BE2C (cell line): ENCODE data around the gene CCR7.

Experiments
- DNase-seq: peaks from one replicate; pipeline ENCODE4 v3.0.0-alpha.2; 2020
- H3K27me3 ChIP-seq: fragments of 250-450 bp; sonication (Bioruptor Pico); 2 replicates; pipeline ENCODE4 v1.5.1; 2020; ENCODE audit warnings: mild to moderate bottlenecking
- H3K36me3 ChIP-seq: fragments of 250-450 bp; sonication (Bioruptor Pico); 2 replicates; pipeline ENCODE4 v1.5.1; 2020; ENCODE audit warnings: mild to moderate bottlenecking
- H3K4me1 ChIP-seq: fragments of 250-450 bp; sonication (Bioruptor Pico); 2 replicates; pipeline ENCODE4 v1.5.1; 2020
- H3K4me3 ChIP-seq: 2 replicates; pipeline ENCODE4 v1.5.1; 2011; ENCODE audit warnings: low read depth, low read length
- H3K9me3 ChIP-seq: fragments of 250-450 bp; sonication (Bioruptor Pico); 2 replicates; pipeline ENCODE4 v1.5.1; 2020
- TF ChIP-seq, protein P1 (sequence below): IDR thresholded peaks from 2 replicates; pipeline ENCODE4 v1.5.1; 2012; ENCODE audit warnings: mild to moderate bottlenecking, low read depth, low read length

Gene CCR7

DNA sequence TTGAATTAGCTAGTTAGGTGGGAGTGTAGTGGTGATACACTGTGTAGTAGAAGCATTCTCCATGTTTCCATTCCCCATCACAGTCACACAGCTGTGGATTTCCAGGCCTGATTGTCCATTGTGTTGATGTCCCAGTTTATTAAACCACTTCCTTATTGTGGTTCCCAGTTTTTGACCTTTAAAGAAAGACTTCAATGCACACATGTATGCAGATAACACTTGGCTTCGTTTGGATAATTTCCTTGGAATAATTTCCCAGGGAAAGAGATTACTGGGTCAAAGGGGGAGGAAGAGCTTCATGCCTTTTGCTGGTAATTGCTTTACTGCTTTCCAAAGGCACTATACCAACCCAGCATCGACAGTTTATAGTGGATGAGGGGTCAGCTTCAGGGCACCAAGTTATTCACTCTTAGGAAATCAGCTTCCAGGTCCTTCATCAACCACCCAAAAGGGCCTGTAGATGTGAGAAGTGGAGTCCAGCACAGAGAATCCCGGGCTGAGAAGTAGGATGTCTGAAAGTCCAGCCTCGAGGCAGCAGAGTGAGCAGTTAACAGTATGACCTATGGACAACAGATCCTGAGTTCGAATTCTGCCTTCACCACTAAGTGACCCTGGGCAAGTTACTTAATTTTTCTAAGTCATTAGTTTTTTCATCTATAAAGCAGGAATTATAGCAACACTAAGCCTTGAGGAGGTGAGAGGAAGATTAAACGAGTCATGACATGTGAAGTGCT, 32.6 kb downstream of the CCR7 start:
- Histone ChIP-seq H3K4me3 (no peak overlapping the region), H3K9me3 (no peaks in the 10 kb centered on the region), H3K27me3 (no peaks in the 10 kb centered on the region), H3K4me1 (no peaks in the 10 kb centered on the region), H3K36me3 (no peaks in the 10 kb centered on the region)
- TF ChIP-seq, protein P1, sequence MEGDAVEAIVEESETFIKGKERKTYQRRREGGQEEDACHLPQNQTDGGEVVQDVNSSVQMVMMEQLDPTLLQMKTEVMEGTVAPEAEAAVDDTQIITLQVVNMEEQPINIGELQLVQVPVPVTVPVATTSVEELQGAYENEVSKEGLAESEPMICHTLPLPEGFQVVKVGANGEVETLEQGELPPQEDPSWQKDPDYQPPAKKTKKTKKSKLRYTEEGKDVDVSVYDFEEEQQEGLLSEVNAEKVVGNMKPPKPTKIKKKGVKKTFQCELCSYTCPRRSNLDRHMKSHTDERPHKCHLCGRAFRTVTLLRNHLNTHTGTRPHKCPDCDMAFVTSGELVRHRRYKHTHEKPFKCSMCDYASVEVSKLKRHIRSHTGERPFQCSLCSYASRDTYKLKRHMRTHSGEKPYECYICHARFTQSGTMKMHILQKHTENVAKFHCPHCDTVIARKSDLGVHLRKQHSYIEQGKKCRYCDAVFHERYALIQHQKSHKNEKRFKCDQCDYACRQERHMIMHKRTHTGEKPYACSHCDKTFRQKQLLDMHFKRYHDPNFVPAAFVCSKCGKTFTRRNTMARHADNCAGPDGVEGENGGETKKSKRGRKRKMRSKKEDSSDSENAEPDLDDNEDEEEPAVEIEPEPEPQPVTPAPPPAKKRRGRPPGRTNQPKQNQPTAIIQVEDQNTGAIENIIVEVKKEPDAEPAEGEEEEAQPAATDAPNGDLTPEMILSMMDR = no peak
- no peak for DNase-seq

DNA sequence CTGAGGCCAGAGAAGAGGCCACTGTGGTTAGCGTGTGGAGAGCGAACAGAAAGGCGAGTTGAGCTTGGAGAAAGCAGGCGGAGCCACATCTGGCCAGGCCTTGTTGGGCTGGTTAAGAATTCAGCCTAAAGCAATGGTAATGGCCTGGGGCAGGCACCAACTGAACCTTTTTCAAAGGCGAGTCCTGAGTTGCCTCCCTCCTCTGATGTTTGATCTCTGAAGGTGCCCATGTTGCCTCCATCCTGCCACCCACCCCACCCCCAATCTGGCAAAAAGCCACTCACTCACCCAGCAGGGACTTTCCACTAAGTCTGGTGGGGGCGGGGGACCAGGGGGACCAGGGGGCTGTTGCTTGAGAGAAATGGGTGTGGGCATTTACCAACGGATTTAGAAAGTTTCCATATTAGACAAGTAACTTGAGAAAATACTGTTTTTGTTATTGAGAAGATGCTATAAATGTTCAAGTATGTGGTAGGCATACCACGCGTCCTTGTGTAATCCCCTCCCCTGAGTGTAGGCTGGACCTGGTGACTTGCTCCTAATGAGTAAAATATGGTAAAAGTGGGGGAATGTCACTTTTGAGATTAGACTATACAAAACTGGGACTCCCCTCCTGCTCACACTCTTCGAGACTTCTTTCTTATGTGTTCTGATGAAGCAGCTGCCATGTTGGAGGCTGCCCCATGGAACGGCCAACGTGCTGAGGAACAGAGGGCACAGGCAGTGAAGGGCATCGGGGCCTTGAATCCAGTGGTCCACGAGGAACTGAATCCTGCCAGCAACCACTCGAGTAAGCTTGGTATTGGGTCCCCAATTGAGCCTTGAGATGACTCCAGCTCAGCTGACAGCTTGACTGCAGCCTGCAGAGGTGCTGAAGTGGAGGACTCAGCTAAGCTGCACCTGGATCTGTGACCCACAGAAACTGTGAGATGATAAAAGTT, 34.0 kb downstream of the CCR7 start:
- Histone ChIP-seq H3K27me3 (no peaks in the 10 kb centered on the region), H3K4me1 (no peaks in the 10 kb centered on the region), H3K4me3 (no peak overlapping the region), H3K36me3 (no peaks in the 10 kb centered on the region), H3K9me3 (no peaks in the 10 kb centered on the region)
- TF ChIP-seq, protein P1 = no peak
- DNase-seq = no peak

DNA sequence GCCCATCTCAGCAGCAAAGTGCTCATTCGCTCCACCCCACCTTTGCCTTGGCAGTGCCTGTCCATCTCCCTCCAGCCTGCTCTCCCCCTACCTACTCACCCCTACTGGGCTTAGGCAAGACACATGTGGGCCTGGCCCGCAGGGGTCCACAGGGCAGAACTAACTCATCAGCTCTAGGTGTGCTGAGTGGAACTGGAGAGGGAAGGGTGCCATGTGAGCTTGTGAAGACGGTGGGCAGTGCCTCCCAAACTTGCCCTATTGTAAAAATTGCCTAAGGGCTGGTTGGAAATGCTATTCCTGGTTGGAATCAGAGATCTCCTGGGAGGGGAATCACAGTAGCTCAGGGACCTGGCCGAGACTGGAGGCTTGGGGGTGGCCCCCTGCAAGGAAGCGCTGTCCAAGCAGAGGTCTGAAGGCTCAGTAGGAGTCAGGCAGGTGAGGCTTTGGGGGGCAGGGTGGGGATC, 34.7 kb downstream of the CCR7 start:
- TF ChIP-seq, protein P1 = no peak
- no peak for DNase-seq

DNA sequence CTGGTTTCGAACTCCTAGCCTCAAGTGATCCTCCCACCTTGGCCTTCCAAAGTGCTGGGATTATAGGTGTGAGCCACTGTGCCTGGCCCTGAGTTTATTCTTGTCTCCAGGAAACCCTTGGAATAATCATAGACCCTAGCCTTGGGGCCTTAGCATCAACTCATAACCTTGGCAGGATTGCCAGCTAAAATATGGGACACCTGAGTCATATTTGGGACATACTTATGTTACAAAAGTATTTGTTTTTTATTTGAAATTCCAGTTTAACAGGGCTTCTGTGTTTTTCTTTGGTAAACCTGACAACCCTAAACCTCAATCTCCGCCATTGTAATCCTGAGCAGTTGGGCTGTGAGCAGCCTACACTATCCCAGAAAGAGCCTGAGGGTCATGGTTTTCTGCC, 35.3 kb downstream of the CCR7 start:
- no peaks in the 10 kb centered on the region for H3K27me3 ChIP-seq
- no peaks in the 10 kb centered on the region for H3K36me3 ChIP-seq
- H3K9me3 ChIP-seq = no peaks in the 10 kb centered on the region
- H3K4me1 ChIP-seq = no peaks in the 10 kb centered on the region
- H3K4me3 ChIP-seq = no peak overlapping the region
- DNase-seq = no peak
- TF ChIP-seq, protein P1 = no peak

More for the DNA sequence above, 34.7 kb downstream of the CCR7 start:
- H3K36me3 ChIP-seq = no peaks in the 10 kb centered on the region
- no peak overlapping the region for H3K4me3 ChIP-seq
- H3K4me1 ChIP-seq = no peaks in the 10 kb centered on the region
- no peaks in the 10 kb centered on the region for H3K27me3 ChIP-seq
- no peaks in the 10 kb centered on the region for H3K9me3 ChIP-seq

DNA sequence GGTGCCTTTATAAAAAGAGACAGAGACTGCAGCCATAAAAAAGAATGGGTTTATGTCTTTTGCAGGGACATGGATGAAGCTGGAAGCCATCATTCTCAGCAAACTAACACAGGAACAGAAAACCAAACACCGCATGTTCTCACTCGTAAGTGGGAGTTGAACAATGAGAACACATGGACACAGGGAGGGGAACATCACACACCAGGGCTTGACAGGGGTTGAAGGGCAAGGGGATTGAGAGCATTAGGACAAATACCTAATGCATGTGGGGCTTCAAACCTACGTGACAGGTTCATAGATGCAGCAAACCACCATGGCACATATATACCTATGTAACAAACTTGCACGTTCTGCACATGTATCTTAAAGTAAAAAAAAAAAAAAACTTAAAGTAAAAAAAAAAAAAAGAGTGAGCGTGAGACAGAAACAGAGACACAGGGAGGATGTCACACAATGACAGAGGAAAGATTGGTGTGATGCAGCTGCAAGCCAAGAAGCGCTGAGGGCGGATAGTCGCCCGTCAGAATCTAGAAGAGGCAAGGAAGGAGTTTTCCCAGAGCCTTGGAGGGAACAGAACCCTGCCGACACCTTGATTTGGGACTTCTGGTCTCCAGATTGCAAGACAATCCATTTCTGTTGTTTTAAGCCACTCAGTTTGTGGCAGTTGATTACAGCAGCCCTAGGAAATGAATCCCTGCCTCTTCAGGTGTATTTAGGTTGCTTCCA, 36.4 kb downstream of the CCR7 start:
- no peaks in the 10 kb centered on the region for H3K27me3 ChIP-seq
- no peaks in the 10 kb centered on the region for H3K4me1 ChIP-seq
- TF ChIP-seq, protein P1 = no peak
- no peaks in the 10 kb centered on the region for H3K36me3 ChIP-seq
- H3K9me3 ChIP-seq = no peaks in the 10 kb centered on the region
- no peak for DNase-seq
- H3K4me3 ChIP-seq = no peak overlapping the region
